ENCODE data around the gene UCK1.

UCK1 gene

DNA sequence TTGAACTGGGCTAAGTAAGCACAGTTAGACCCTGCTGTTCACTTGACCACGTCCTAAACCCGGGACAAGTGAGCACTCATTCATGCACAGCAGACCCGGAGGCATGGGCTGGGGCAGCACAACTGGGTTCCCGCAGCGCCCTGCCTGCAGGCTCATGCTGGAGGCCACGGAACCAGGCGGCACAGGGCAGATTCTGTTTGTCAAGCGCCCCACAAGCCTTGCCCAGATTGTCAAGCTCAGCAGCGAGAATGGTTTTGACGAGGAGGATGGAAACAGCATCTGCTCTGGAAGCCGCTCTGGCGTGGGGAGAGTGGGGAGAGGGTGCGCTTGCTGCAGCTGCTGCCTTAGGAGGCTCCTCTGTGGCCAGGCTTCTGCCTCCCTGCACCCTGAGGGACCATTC is 47.0 kb upstream of the UCK1 start:
- H2BK15ac ChIP-seq (ENCODE audit: low read depth, poor library complexity, severe bottlenecking), result no peak overlapping the region
- H3K4ac ChIP-seq (ENCODE audit: low read depth in 1 of 2, low read length in 2 of 2), result no peak overlapping the region
- DNase-seq, result no peak
- H3K9ac ChIP-seq (ENCODE audit: low read length), result no peak overlapping the region
- no peak overlapping the region for H3K4me2 ChIP-seq (ENCODE audit: low read length, poor library complexity, severe bottlenecking)
- H3K4me1 ChIP-seq (ENCODE audit: control insufficient read depth, insufficient read depth, low read depth, low read length), result no peaks in the 10 kb centered on the region
- WGBS, result 96% methylated on average over 13 of the region's 13 CpGs
- no peak overlapping the region for H2BK120ac ChIP-seq (ENCODE audit: low read depth, low read length)
- H4K91ac ChIP-seq (ENCODE audit: low read length), result no peak overlapping the region
- no peak overlapping the region for H3K4me3 ChIP-seq (ENCODE audit: insufficient read depth in 1 of 2, low read depth in 1 of 2, low read length in 2 of 2)
- H4K8ac ChIP-seq (ENCODE audit: low read length), result no peak overlapping the region
- H3K27ac ChIP-seq (ENCODE audit: low read length, poor library complexity, severe bottlenecking), result no peak overlapping the region
- H3K18ac ChIP-seq (ENCODE audit: low read depth in 1 of 2, low read length in 2 of 2), result no peak overlapping the region
- no peak overlapping the region for H2AK5ac ChIP-seq (ENCODE audit: low read length, severe bottlenecking)
- H3K27me3 ChIP-seq (ENCODE audit: control insufficient read depth in 1 of 2, insufficient read depth in 1 of 2, low read length in 2 of 2), result no peaks in the 10 kb centered on the region
- no peaks in the 10 kb centered on the region for H3K9me3 ChIP-seq (ENCODE audit: control insufficient read depth, low read length)
- H3K79me1 ChIP-seq (replicated peaks; ENCODE audit: low read length, poor library complexity, severe bottlenecking), result no peaks in the 10 kb centered on the region
- no peak overlapping the region for H2BK12ac ChIP-seq (ENCODE audit: low read length in 2 of 2)
- no peak overlapping the region for H3K23ac ChIP-seq (ENCODE audit: low read length in 2 of 2)
- H2AFZ ChIP-seq (ENCODE audit: low read depth, low read length), result no peak overlapping the region
- H3K14ac ChIP-seq (ENCODE audit: low read length in 2 of 2), result no peak overlapping the region
- no peak overlapping the region for H2BK5ac ChIP-seq (ENCODE audit: low read depth, low read length, poor library complexity, severe bottlenecking)
- H3K36me3 ChIP-seq (ENCODE audit: control insufficient read depth in 1 of 2, insufficient read depth in 2 of 2, low read depth in 1 of 2, low read length in 2 of 2), result peaks cover 74 to 84% of the 10 kb centered on the region in 2 experiments

DNA sequence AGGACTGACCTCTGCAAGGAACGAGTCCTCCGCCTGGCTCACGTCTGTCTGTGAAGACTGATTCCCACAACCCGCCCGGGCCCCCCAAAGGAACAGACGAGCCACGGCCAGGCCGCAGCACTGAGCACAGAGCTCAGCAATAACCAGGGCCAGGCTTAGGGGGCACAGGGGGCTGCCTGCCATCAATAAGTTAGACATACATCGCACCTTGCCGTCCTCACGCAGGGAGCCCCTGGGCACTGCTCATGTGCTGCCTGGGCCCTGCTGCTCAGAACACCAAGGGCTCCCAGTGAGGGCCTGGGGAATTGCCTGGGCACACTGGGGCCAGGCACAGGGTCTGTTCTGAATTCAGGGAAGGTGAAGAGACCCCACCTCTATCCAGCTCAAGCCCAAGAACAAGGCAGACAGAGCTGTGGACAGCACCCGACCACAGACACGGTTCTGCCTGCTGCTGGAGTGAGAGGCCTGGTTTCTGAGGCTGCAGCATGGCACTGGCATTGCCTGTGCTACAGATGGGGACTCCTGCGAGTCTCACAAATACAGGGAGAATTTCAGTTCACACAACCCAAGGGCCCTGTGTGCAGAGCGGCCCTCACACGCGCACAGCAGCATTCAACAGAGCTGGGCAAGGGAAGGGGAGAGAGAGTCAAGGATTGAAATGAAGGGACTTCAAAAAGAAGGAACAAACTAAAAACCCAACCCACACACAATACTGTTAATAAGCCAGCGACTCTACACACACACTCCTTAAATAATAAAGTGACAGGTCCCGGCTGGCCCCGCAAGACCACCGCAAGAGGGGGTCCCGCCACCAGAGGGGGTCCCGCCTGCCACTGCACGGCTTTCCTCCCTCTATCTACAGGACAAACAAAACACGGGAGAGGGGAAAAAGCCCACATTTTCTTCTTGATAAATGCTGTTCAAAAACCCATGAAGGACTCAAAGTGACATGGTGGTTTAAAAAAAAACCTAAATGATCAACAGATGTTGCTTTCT is 46.2 kb upstream of the UCK1 start:
- Histone ChIP-seq H3K9ac (ENCODE audit: low read length) (no peak overlapping the region), H4K91ac (ENCODE audit: low read length) (no peak overlapping the region)
- WGBS, result 92% methylated on average over 22 of the region's 25 CpGs

DNA sequence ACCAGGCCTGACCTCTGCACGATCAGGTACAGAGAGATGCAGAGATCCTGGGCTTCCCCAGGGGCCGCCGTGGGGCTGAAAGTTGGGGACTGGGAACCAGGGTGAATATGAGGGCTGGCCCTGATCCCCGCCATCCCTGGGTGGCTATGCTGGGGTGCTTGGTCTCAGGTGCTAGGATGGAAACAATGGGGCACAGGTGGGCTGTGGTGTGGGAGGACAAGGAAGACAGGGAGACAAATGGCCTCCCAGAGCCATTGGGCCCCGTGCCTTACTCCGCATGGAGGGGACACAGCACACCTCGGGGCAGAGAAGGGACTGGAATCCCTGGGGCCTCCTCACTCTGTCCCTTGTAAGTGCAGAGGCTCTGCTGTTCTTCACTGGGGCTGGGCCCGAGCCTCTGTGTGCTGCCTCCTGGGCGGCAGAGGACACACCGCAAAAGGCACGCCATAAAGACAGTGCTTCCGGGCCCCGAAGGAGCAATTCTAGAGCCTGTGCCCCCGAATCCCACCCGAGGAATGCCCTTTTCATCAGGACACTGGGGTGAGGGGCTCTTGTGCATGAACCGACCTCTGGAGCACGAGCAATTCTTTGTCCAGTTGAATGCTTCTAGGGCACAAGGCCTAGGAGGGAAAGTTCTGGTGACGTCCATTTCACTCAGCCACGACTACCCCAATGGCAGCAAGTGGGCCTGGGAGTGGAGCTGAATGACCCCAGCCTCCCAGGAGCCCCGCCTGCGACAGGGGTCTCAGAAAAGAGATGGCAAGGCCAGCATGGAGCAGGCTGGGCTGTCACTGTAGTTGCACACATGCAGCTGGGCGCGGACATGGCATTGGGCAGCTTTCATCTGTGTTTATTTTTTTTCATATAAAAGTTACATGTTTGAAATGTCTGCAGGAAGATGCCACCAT is 45.1 kb upstream of the UCK1 start:
- Histone ChIP-seq H3K4ac (ENCODE audit: low read depth in 1 of 2, low read length in 2 of 2) (no peak overlapping the region), H2AFZ (ENCODE audit: low read depth, low read length) (no peak overlapping the region), H3K79me1 (replicated peaks; ENCODE audit: low read length, poor library complexity, severe bottlenecking) (no peaks in the 10 kb centered on the region), H2BK5ac (ENCODE audit: low read depth, low read length, poor library complexity, severe bottlenecking) (no peak overlapping the region), H3K27me3 (ENCODE audit: control insufficient read depth in 1 of 2, insufficient read depth in 1 of 2, low read length in 2 of 2) (no peaks in the 10 kb centered on the region), H3K18ac (ENCODE audit: low read depth in 1 of 2, low read length in 2 of 2) (no peak overlapping the region), H4K91ac (ENCODE audit: low read length) (no peak overlapping the region), H2BK120ac (ENCODE audit: low read depth, low read length) (no peak overlapping the region), H3K9ac (ENCODE audit: low read length) (no peak overlapping the region), H3K4me1 (ENCODE audit: control insufficient read depth, insufficient read depth, low read depth, low read length) (no peaks in the 10 kb centered on the region), H2BK12ac (ENCODE audit: low read length in 2 of 2) (no peak overlapping the region), H3K36me3 (ENCODE audit: control insufficient read depth in 1 of 2, insufficient read depth in 2 of 2, low read depth in 1 of 2, low read length in 2 of 2) (peaks cover 59 to 86% of the 10 kb centered on the region in 2 experiments), H4K8ac (ENCODE audit: low read length) (no peak overlapping the region), H3K14ac (ENCODE audit: low read length in 2 of 2) (no peak overlapping the region), H3K23ac (ENCODE audit: low read length in 2 of 2) (no peak overlapping the region), H3K4me2 (ENCODE audit: low read length, poor library complexity, severe bottlenecking) (no peak overlapping the region), H3K4me3 (ENCODE audit: insufficient read depth in 1 of 2, low read depth in 1 of 2, low read length in 2 of 2) (no peak overlapping the region), H3K9me3 (ENCODE audit: control insufficient read depth, low read length) (no peaks in the 10 kb centered on the region), H2BK15ac (ENCODE audit: low read depth, poor library complexity, severe bottlenecking) (no peak overlapping the region), H3K27ac (ENCODE audit: low read length, poor library complexity, severe bottlenecking) (no peak overlapping the region), H2AK5ac (ENCODE audit: low read length, severe bottlenecking) (no peak overlapping the region)
- WGBS, result 97% methylated on average over 23 of the region's 23 CpGs
- DNase-seq, result no peak

More for the DNA sequence above, 46.2 kb upstream of the UCK1 start:
- no peak overlapping the region for H3K4me2 ChIP-seq (ENCODE audit: low read length, poor library complexity, severe bottlenecking)
- no peak overlapping the region for H2AK5ac ChIP-seq (ENCODE audit: low read length, severe bottlenecking)
- no peak overlapping the region for H3K23ac ChIP-seq (ENCODE audit: low read length in 2 of 2)
- no peak overlapping the region for H3K4ac ChIP-seq (ENCODE audit: low read depth in 1 of 2, low read length in 2 of 2)
- no peaks in the 10 kb centered on the region for H3K9me3 ChIP-seq (ENCODE audit: control insufficient read depth, low read length)
- no peak overlapping the region for H2BK12ac ChIP-seq (ENCODE audit: low read length in 2 of 2)
- H4K8ac ChIP-seq (ENCODE audit: low read length), result no peak overlapping the region
- H3K4me1 ChIP-seq (ENCODE audit: control insufficient read depth, insufficient read depth, low read depth, low read length), result no peaks in the 10 kb centered on the region
- no peak overlapping the region for H2BK15ac ChIP-seq (ENCODE audit: low read depth, poor library complexity, severe bottlenecking)
- no peak overlapping the region for H2AFZ ChIP-seq (ENCODE audit: low read depth, low read length)
- H3K18ac ChIP-seq (ENCODE audit: low read depth in 1 of 2, low read length in 2 of 2), result no peak overlapping the region
- no peak overlapping the region for H3K14ac ChIP-seq (ENCODE audit: low read length in 2 of 2)
- H2BK5ac ChIP-seq (ENCODE audit: low read depth, low read length, poor library complexity, severe bottlenecking), result no peak overlapping the region
- no peak for DNase-seq
- H3K4me3 ChIP-seq (ENCODE audit: insufficient read depth in 1 of 2, low read depth in 1 of 2, low read length in 2 of 2), result no peak overlapping the region
- no peaks in the 10 kb centered on the region for H3K27me3 ChIP-seq (ENCODE audit: control insufficient read depth in 1 of 2, insufficient read depth in 1 of 2, low read length in 2 of 2)
- no peak overlapping the region for H3K27ac ChIP-seq (ENCODE audit: low read length, poor library complexity, severe bottlenecking)
- H3K36me3 ChIP-seq (ENCODE audit: control insufficient read depth in 1 of 2, insufficient read depth in 2 of 2, low read depth in 1 of 2, low read length in 2 of 2), result peaks cover 67 to 84% of the 10 kb centered on the region in 2 experiments
- no peak overlapping the region for H2BK120ac ChIP-seq (ENCODE audit: low read depth, low read length)
- no peaks in the 10 kb centered on the region for H3K79me1 ChIP-seq (replicated peaks; ENCODE audit: low read length, poor library complexity, severe bottlenecking)

Measured in mesenchymal stem cell (in vitro differentiated cells and primary cell).